ENCODE results near the gene LASP1. TPM values are rescaled to one million over a fixed set of nuclear protein-coding genes. Genes with fewer than 3 reads are reported as not detected.
"Not testable (repeated sequence)": the region's sequence is repeated elsewhere in the genome, so short reads cannot be mapped to it uniquely, and the experiment has no call there.

Gene LASP1
- total RNA-seq, 1 experiment from 2014 or later: 68.1 TPM

DNA sequence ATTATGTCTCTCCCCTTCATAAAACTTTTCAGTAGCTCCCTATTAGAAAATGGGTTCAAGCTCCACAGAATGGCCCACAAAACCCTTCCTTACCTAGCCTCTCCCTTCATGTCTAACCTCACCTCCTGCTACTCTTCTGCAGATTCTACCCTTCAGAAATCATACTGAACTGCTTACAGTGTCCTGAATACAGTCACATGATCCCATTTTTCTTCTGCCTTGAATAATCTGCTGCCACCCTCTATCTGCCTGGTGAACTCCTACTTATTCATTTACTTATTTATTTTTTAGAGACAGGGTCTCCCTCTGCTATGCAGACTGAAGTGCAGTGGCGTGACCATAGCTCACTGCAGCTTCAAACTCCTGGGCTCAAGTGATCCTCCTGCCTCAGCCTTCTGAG lies 70.5 kb downstream of the LASP1 start:
- Mint-ChIP-seq H3K9me3 (ENCODE audit: unreplicated experiment) (no peaks in the 10 kb centered on the region), H3K27me3 (ENCODE audit: insufficient read depth, unreplicated experiment) (peaks cover 16% of the 10 kb centered on the region), H3K36me3 (ENCODE audit: insufficient read depth, unreplicated experiment) (peaks cover 6% of the 10 kb centered on the region), H3K4me1 (ENCODE audit: insufficient read depth, unreplicated experiment) (no peaks in the 10 kb centered on the region), H3K4me3 (ENCODE audit: unreplicated experiment) (no peak overlapping the region), H3K27ac (ENCODE audit: low read depth, unreplicated experiment) (no peak overlapping the region)
- intact Hi-C loops (cut with micrococcal nuclease): no loop called here
- ChIA-PET POLR2A (interaction anchor here (0.7 to 1.2 kb wide), 2 partner anchors 19 to 92 kb away, joined by 3 to 5 read pairs; no protein-coding TSS in a partner anchor), CTCF (no interaction called here)
- no TSS peak for BruUV-seq (replicated peaks)
- DNase-seq (ENCODE audit: unreplicated experiment): no peak
- TF ChIP-seq, protein P1, sequence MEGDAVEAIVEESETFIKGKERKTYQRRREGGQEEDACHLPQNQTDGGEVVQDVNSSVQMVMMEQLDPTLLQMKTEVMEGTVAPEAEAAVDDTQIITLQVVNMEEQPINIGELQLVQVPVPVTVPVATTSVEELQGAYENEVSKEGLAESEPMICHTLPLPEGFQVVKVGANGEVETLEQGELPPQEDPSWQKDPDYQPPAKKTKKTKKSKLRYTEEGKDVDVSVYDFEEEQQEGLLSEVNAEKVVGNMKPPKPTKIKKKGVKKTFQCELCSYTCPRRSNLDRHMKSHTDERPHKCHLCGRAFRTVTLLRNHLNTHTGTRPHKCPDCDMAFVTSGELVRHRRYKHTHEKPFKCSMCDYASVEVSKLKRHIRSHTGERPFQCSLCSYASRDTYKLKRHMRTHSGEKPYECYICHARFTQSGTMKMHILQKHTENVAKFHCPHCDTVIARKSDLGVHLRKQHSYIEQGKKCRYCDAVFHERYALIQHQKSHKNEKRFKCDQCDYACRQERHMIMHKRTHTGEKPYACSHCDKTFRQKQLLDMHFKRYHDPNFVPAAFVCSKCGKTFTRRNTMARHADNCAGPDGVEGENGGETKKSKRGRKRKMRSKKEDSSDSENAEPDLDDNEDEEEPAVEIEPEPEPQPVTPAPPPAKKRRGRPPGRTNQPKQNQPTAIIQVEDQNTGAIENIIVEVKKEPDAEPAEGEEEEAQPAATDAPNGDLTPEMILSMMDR (IDR thresholded peaks at IDR 0.05; ENCODE audit: unreplicated experiment): no peak

DNA sequence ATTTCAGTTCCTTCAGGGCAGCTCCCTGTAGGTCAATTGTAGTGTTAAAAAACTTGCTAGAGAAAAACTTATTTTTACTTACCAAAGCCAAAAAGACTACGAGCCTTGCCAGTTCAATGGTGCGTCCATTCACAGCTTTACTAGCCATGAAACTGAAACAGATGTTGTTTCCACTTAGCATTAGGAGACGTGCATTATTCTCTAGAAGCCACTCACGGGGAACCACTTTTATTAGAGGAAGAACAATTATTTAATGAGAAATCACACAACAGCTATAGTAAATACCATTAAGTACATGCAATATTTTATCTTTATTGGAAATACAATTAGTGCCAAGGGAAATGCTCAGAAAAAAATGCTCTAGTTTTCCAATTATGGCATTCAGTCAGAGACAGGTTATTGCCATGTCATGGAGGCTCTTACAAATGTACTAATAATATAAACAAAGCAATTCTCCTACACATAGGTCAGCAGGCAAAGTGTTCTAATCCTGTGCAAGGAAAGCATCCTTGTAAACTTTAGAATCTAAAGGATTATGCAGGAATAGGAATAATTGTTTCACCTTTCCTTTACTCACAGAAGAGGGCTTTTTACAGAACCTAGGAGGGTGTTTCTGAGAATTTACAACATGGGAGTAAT lies 73.0 kb downstream of the LASP1 start:
- no TSS peak for BruUV-seq (replicated peaks)
- no peak for DNase-seq (ENCODE audit: unreplicated experiment)
- ChIA-PET CTCF (interaction anchor here (0.6 to 1.2 kb wide), 3 partner anchors 15 to 44 kb away, joined by 3 to 4 read pairs (median 3); no protein-coding TSS in a partner anchor), POLR2A (interaction anchor here (0.7 kb wide), 1 partner anchor 81 kb away, joined by 3 read pairs; no protein-coding TSS in a partner anchor)
- intact Hi-C loops (cut with micrococcal nuclease): no loop called here
- Mint-ChIP-seq H3K36me3 (ENCODE audit: insufficient read depth, unreplicated experiment) (peaks cover 2% of the 10 kb centered on the region), H3K4me3 (ENCODE audit: unreplicated experiment) (no peak overlapping the region), H3K27ac (ENCODE audit: low read depth, unreplicated experiment) (no peak overlapping the region), H3K27me3 (ENCODE audit: insufficient read depth, unreplicated experiment) (no peaks in the 10 kb centered on the region), H3K4me1 (ENCODE audit: insufficient read depth, unreplicated experiment) (no peaks in the 10 kb centered on the region), H3K9me3 (ENCODE audit: unreplicated experiment) (no peaks in the 10 kb centered on the region)
- TF ChIP-seq, protein P1 (IDR thresholded peaks at IDR 0.05; ENCODE audit: unreplicated experiment): no peak

DNA sequence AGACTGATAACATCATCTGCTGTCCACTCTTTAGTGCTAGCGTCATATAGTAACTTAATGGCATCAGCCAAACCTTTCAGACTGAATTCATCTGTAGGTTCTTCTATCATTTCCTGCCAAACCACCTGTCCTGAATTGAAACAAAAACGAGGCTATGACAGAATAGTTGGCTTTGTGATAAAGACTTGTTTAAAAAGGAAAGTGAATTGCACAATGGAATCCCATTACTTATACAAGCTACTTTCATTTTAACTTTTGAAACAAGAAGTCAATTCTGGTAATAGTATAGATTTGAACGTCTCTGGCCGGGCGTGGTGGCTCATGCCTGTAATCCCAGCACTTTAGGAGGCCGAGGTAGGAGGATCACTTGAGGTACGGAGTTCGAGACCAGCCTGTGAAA lies 73.7 kb downstream of the LASP1 start:
- intact Hi-C loops (cut with micrococcal nuclease): no loop called here
- no peaks in the 10 kb centered on the region for H3K4me1 Mint-ChIP-seq (ENCODE audit: insufficient read depth, unreplicated experiment)
- CTCF ChIA-PET: interaction anchor here (1.1 kb wide), 1 partner anchor 15 kb away, joined by 4 read pairs; no protein-coding TSS in a partner anchor
- POLR2A ChIA-PET: no interaction called here
- no peaks in the 10 kb centered on the region for H3K9me3 Mint-ChIP-seq (ENCODE audit: unreplicated experiment)
- BruUV-seq (replicated peaks): no TSS peak
- no peak for DNase-seq (ENCODE audit: unreplicated experiment)
- TF ChIP-seq, protein P1 (IDR thresholded peaks at IDR 0.05; ENCODE audit: unreplicated experiment): no peak
- H3K4me3 Mint-ChIP-seq (ENCODE audit: unreplicated experiment): no peak overlapping the region
- H3K36me3 Mint-ChIP-seq (ENCODE audit: insufficient read depth, unreplicated experiment): no peaks in the 10 kb centered on the region
- H3K27me3 Mint-ChIP-seq (ENCODE audit: insufficient read depth, unreplicated experiment): no peaks in the 10 kb centered on the region
- no peak overlapping the region for H3K27ac Mint-ChIP-seq (ENCODE audit: low read depth, unreplicated experiment)

DNA sequence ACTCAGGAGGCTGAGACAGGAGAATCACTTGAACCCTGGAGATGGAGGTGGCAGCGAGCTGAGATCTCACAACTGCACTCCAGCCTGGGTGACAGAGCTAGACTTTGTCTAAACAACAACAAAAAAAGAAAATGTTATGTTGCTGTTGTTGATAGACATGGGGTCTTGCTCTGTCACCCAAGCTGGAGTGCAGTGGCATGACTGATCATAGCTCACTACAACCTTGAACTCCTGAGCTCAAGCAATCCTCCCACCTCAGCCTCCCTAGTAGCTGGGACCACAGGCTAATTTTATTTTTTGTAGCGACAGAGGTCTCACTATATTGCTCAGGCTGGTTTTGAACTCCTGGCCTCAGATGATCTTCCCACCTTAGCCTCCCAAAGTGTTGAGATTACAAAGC lies 77.3 kb downstream of the LASP1 start:
- BruUV-seq (replicated peaks): no TSS peak
- no peaks in the 10 kb centered on the region for H3K27me3 Mint-ChIP-seq (ENCODE audit: insufficient read depth, unreplicated experiment)
- no peaks in the 10 kb centered on the region for H3K36me3 Mint-ChIP-seq (ENCODE audit: insufficient read depth, unreplicated experiment)
- TF ChIP-seq, protein P1 (IDR thresholded peaks at IDR 0.05; ENCODE audit: unreplicated experiment): no peak
- POLR2A ChIA-PET: no interaction called here
- DNase-seq (ENCODE audit: unreplicated experiment): no peak
- no peak overlapping the region for H3K4me3 Mint-ChIP-seq (ENCODE audit: unreplicated experiment)
- no peaks in the 10 kb centered on the region for H3K9me3 Mint-ChIP-seq (ENCODE audit: unreplicated experiment)
- H3K27ac Mint-ChIP-seq (ENCODE audit: low read depth, unreplicated experiment): no peak overlapping the region
- intact Hi-C loops (cut with micrococcal nuclease): no loop called here
- CTCF ChIA-PET: no interaction called here
- no peaks in the 10 kb centered on the region for H3K4me1 Mint-ChIP-seq (ENCODE audit: insufficient read depth, unreplicated experiment)

DNA sequence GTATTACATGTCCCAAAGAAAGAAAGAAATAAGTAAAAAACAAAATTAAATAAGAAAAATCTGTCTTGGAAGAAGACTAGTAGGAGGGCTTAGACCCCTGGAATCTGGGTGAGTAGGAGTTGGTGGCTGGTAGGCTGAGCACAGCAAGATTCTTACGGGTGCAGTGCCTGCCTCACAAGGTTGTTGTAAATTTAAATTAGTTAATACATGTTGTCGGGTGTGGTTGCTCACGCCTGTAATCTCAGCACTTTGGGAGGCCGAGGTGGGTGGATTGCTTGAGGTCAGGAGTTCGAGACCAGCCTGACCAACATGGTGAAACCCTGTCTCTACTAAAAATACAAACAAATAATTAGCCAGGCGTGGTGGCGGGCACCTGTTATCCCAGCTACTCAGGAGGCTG lies 83.9 kb downstream of the LASP1 start:
- BruUV-seq (replicated peaks); H3K27me3 Mint-ChIP-seq (ENCODE audit: insufficient read depth, unreplicated experiment); H3K9me3 Mint-ChIP-seq (ENCODE audit: unreplicated experiment); H3K4me1 Mint-ChIP-seq (ENCODE audit: insufficient read depth, unreplicated experiment); DNase-seq (ENCODE audit: unreplicated experiment); intact Hi-C loops (cut with micrococcal nuclease); H3K4me3 Mint-ChIP-seq (ENCODE audit: unreplicated experiment); CTCF ChIA-PET; H3K27ac Mint-ChIP-seq (ENCODE audit: low read depth, unreplicated experiment); H3K36me3 Mint-ChIP-seq (ENCODE audit: insufficient read depth, unreplicated experiment); POLR2A ChIA-PET: not testable (repeated sequence)

Measured in MCF 10A (cell line).